SK-N-SH (cell line): ENCODE measurements around the gene VEGFB.

Source experiments
- TF ChIP-seq, protein P1 (sequence below): fragments of 200-600 bp; sonication (generic); IDR thresholded peaks from 2 replicates; pipeline ENCODE4 v1.6.1; 2017; ENCODE audit warnings: antibody characterized with exemption, mild to moderate bottlenecking, moderate library complexity
- TF ChIP-seq, protein P2 (sequence below): IDR thresholded peaks from 2 replicates; pipeline ENCODE4; 2012

DNA sequence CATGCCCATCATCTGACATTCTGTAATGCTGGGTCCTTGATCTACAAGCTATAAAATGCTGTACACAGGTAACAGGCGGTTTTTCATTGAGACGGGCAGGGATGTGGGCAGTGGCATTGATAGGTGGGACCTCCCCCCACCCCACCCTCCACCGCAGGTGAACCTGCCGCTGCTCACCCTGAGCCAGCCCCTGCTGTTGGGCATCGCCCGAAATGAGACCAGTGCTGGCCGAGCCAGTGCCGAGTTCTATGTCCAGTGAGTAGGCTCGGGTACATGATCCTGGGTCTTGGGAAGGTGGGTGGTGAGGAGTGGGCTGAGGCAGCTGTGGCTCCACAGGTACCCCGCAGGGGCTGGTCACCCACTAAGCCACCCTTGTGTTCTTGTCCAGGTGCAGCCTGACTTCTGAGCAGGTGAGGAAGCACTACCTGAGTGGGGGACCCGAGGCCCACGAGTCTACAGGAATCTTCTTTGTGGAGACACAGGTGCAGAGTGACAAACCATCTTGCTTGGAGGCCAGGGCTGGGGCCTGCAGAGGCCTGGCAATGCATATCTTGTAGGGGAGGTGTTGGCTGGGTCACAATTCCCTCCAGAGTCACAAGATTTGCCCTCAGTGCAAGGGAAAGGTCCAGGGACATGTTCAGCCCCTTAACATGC is 5.2 kb upstream of the VEGFB start:
- TF ChIP-seq, protein P1, sequence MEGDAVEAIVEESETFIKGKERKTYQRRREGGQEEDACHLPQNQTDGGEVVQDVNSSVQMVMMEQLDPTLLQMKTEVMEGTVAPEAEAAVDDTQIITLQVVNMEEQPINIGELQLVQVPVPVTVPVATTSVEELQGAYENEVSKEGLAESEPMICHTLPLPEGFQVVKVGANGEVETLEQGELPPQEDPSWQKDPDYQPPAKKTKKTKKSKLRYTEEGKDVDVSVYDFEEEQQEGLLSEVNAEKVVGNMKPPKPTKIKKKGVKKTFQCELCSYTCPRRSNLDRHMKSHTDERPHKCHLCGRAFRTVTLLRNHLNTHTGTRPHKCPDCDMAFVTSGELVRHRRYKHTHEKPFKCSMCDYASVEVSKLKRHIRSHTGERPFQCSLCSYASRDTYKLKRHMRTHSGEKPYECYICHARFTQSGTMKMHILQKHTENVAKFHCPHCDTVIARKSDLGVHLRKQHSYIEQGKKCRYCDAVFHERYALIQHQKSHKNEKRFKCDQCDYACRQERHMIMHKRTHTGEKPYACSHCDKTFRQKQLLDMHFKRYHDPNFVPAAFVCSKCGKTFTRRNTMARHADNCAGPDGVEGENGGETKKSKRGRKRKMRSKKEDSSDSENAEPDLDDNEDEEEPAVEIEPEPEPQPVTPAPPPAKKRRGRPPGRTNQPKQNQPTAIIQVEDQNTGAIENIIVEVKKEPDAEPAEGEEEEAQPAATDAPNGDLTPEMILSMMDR = no peak
- TF ChIP-seq, protein P2, sequence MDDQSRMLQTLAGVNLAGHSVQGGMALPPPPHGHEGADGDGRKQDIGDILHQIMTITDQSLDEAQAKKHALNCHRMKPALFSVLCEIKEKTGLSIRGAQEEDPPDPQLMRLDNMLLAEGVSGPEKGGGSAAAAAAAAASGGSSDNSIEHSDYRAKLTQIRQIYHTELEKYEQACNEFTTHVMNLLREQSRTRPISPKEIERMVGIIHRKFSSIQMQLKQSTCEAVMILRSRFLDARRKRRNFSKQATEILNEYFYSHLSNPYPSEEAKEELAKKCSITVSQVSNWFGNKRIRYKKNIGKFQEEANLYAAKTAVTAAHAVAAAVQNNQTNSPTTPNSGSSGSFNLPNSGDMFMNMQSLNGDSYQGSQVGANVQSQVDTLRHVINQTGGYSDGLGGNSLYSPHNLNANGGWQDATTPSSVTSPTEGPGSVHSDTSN = no peak
